Effector memory CD4-positive, alpha-beta T cell (primary cell): Measurements from ENCODE around the gene RAB27A.
"Not testable (repeated sequence)": the region's sequence is repeated elsewhere in the genome, so short reads cannot be mapped to it uniquely, and the experiment has no call there.

Experiments
- DNase-seq, 3 donors: peaks; one replicate each; pipeline ENCODE4 v3.0.0-alpha.2; 2020
- H3K27ac ChIP-seq: 2 replicates; pipeline ENCODE4 v1.7.0; 2013; ENCODE audit warnings: mild to moderate bottlenecking, low read length, moderate library complexity; ENCODE audit not compliant: insufficient read depth, poor library complexity, severe bottlenecking
- H3K27me3 ChIP-seq: replicated peaks from 2 replicates; pipeline ENCODE4 v1.7.0; 2013; ENCODE audit warnings: mild to moderate bottlenecking, low read length; ENCODE audit not compliant: insufficient read depth, control insufficient read depth, poor library complexity, severe bottlenecking
- H3K36me3 ChIP-seq: 2 replicates; pipeline ENCODE4 v1.7.0; 2013; ENCODE audit warnings: mild to moderate bottlenecking, low read length, moderate library complexity; ENCODE audit not compliant: control insufficient read depth, insufficient read depth
- H3K4me1 ChIP-seq: 2 replicates; pipeline ENCODE4 v1.7.0; 2013; ENCODE audit warnings: low read length, mild to moderate bottlenecking; ENCODE audit not compliant: control insufficient read depth, insufficient read depth, poor library complexity, severe bottlenecking
- H3K4me3 ChIP-seq: 2 replicates; pipeline ENCODE4 v1.7.0; 2013; ENCODE audit warnings: low read length, low read depth, mild to moderate bottlenecking; ENCODE audit not compliant: insufficient read depth, poor library complexity, severe bottlenecking
- H3K9me3 ChIP-seq: 2 replicates; pipeline ENCODE4 v1.7.0; 2013; ENCODE audit warnings: mild to moderate bottlenecking, low read length, moderate library complexity; ENCODE audit not compliant: control insufficient read depth

The RAB27A gene

GRCh38 chr15:55318588-55319494 lies 29.2 kb upstream of the RAB27A start, which contains the start of the genes PIGB and PIGBOS1:
PIGB (plus strand) TSS chr15:55319222; CDS start chr15:55319251, 29 bp downstream.
PIGBOS1 (minus strand) TSS chr15:55319123; CDS start chr15:55317792, 1,331 bp downstream.
- peak within 1 kb of the TSS; percentile 98 for H3K27ac ChIP-seq
- H3K36me3 ChIP-seq: no peaks in the 10 kb centered on the region
- no peaks in the 10 kb centered on the region for H3K9me3 ChIP-seq
- no peaks in the 10 kb centered on the region for H3K27me3 ChIP-seq
- H3K4me1 ChIP-seq: peaks cover 17% of the 10 kb centered on the region
- peak within 1 kb of the TSS; percentile 92 for H3K4me3 ChIP-seq
- DNase-seq: peak; percentile 52 to 71 (median 71)

- not testable (repeated sequence) for H3K27ac ChIP-seq, H3K27me3 ChIP-seq, H3K36me3 ChIP-seq, H3K4me3 ChIP-seq, DNase-seq, H3K9me3 ChIP-seq, H3K4me1 ChIP-seq
These were observed 13.2 kb upstream of the RAB27A start for GRCh38 chr15:55302801-55303200.

- Histone ChIP-seq H3K4me3 (no peak overlapping the region), H3K4me1 (no peaks in the 10 kb centered on the region), H3K27ac (no peak overlapping the region), H3K9me3 (no peaks in the 10 kb centered on the region), H3K36me3 (no peaks in the 10 kb centered on the region), H3K27me3 (no peaks in the 10 kb centered on the region)
- DNase-seq: no peak
These were observed 7.7 kb upstream of the RAB27A start for GRCh38 chr15:55297315-55297714.

- Histone ChIP-seq H3K36me3 (no peaks in the 10 kb centered on the region), H3K4me3 (peak overlapping the region; percentile 93), H3K4me1 (no peaks in the 10 kb centered on the region), H3K9me3 (no peaks in the 10 kb centered on the region), H3K27me3 (no peaks in the 10 kb centered on the region), H3K27ac (peak overlapping the region; percentile 97)
- peak; percentile 65 to 75 (median 69) for DNase-seq
These were observed 980 bp upstream of the RAB27A start for GRCh38 chr15:55290528-55291057.

DNA sequence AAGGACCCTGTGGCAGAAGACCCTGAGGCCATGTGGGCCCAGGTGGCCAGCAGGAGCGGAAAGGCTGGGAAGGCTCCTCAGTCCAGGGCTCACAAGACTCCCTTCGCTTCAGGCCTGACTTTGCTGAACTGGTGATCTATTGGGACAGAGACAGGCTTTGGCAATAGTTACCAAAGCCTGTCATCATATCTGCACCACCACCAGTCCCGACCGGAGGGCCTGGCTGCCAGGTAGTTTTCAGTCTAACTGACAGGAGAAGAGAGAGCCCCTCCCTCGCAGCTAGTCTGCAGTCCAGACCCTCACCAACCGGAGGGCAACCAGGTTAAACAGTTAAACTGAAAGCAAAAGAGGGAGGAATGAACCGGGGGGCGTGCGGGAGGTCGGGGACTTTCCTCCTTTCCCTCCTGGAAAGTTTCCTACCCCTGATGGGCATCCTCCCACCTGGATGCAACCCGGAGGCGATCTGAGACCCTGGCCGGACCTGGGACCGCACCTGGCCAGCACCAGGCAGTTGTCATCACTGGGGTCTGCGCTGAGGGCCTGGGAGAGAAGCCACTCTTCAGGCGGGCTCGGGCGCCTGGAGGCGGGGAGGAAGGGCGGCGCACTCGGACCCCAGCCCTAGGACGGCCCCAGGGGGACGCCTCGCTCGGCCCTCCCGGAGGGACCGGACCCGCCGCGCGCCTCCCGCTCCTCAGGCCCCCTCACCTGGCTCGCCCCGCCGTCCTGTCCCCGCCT lies 435 bp downstream of the RAB27A start:
- Histone ChIP-seq H3K4me3 (peak overlapping the region; percentile 93), H3K27me3 (no peaks in the 10 kb centered on the region), H3K4me1 (peaks cover 5% of the 10 kb centered on the region), H3K9me3 (no peaks in the 10 kb centered on the region), H3K36me3 (no peaks in the 10 kb centered on the region), H3K27ac (peak overlapping the region; percentile 97)
- peak; percentile 8 to 23 (median 9) for DNase-seq

- no peaks in the 10 kb centered on the region for H3K27me3 ChIP-seq
- no peak for DNase-seq
- H3K9me3 ChIP-seq: no peaks in the 10 kb centered on the region
- H3K36me3 ChIP-seq: no peaks in the 10 kb centered on the region
- H3K27ac ChIP-seq: peak overlapping the region; percentile 97
- H3K4me3 ChIP-seq: no peak overlapping the region
- peaks cover 12% of the 10 kb centered on the region for H3K4me1 ChIP-seq
These were observed 1.5 kb downstream of the RAB27A start for GRCh38 chr15:55288006-55288717.

GRCh38 chr15:55286442-55287189 lies 3.0 kb downstream of the RAB27A start:
- H3K36me3 ChIP-seq, H3K9me3 ChIP-seq, DNase-seq, H3K27me3 ChIP-seq, H3K4me3 ChIP-seq: not testable (repeated sequence)
- H3K4me1 ChIP-seq: peaks cover 28% of the 10 kb centered on the region
- peak overlapping the region; percentile 14 for H3K27ac ChIP-seq

- Histone ChIP-seq H3K36me3 (no peaks in the 10 kb centered on the region), H3K27ac (peak overlapping the region; percentile 64), H3K4me1 (peaks cover 38% of the 10 kb centered on the region), H3K4me3 (no peak overlapping the region), H3K9me3 (no peaks in the 10 kb centered on the region), H3K27me3 (no peaks in the 10 kb centered on the region)
- DNase-seq: no peak
These were observed 5.2 kb downstream of the RAB27A start for GRCh38 chr15:55284426-55284825.
